ENCODE data around the gene ITGB8.

ITGB8 gene

GRCh38 chr7:20454202-20454601 lies 123.5 kb downstream of the ITGB8 start:
- no peak for TF ChIP-seq CTCF (IDR thresholded peaks at IDR 0.05; ENCODE audit: borderline replicate concordance, insufficient read depth, low read depth, low read length)
- H3K4me3 ChIP-seq (ENCODE audit: low read depth, low read length): no peak overlapping the region

- no peak overlapping the region for H3K4me3 ChIP-seq (ENCODE audit: low read depth, low read length)
- no peak for TF ChIP-seq CTCF (IDR thresholded peaks at IDR 0.05; ENCODE audit: borderline replicate concordance, insufficient read depth, low read depth, low read length)
These were observed 126.0 kb downstream of the ITGB8 start for GRCh38 chr7:20456701-20457100.

GRCh38 chr7:20458521-20458920 lies 127.8 kb downstream of the ITGB8 start:
- no peak overlapping the region for H3K4me3 ChIP-seq (ENCODE audit: low read depth, low read length)
- TF ChIP-seq CTCF (IDR thresholded peaks at IDR 0.05; ENCODE audit: borderline replicate concordance, insufficient read depth, low read depth, low read length): no peak

- TF ChIP-seq CTCF (IDR thresholded peaks at IDR 0.05; ENCODE audit: borderline replicate concordance, insufficient read depth, low read depth, low read length): no peak
- H3K4me3 ChIP-seq (ENCODE audit: low read depth, low read length): no peak overlapping the region
These were observed 128.7 kb downstream of the ITGB8 start for GRCh38 chr7:20459419-20459818.

GRCh38 chr7:20464891-20465290 lies 134.2 kb downstream of the ITGB8 start:
- H3K4me3 ChIP-seq (ENCODE audit: low read depth, low read length): no peak overlapping the region
- no peak for TF ChIP-seq CTCF (IDR thresholded peaks at IDR 0.05; ENCODE audit: borderline replicate concordance, insufficient read depth, low read depth, low read length)

Data from GM12875 (cell line).